Stomach smooth muscle (tissue), 2 donors: ENCODE data around the gene BBS1.

Experiments used
- H3K27ac ChIP-seq: one replicate; pipeline ENCODE4 v1.7.0; 2013; ENCODE audit warnings: mild to moderate bottlenecking, low read length, inconsistent platforms
- H3K27me3 ChIP-seq, 2 donors: one replicate each; pipeline ENCODE4 v1.7.0; 2013; ENCODE audit warnings: low read length in 2 of 2; ENCODE audit not compliant: insufficient read depth in 2 of 2, control insufficient read depth in 1 of 2
- H3K36me3 ChIP-seq, 2 donors: one replicate each; pipeline ENCODE4 v1.7.0; 2013; ENCODE audit warnings: low read length in 2 of 2; ENCODE audit not compliant: control insufficient read depth in 2 of 2, insufficient read depth in 2 of 2
- H3K4me1 ChIP-seq: one replicate; pipeline ENCODE4 v1.7.0; 2013; ENCODE audit warnings: low read length; ENCODE audit not compliant: control insufficient read depth, insufficient read depth
- H3K4me3 ChIP-seq, 2 donors: one replicate each; pipeline ENCODE4 v1.7.0; 2013; ENCODE audit warnings: low read length in 2 of 2
- H3K9ac ChIP-seq, 2 donors: one replicate each; pipeline ENCODE4 v1.7.0; 2013; ENCODE audit warnings: low read length in 2 of 2, mild to moderate bottlenecking in 1 of 2
- H3K9me3 ChIP-seq, 2 donors: one replicate each; pipeline ENCODE4 v1.7.0; 2013; ENCODE audit warnings: low read length in 2 of 2; ENCODE audit not compliant: control insufficient read depth in 2 of 2
- donor health status: healthy.
- donor health status: Pancreatic carcinoma.

BBS1 gene

DNA sequence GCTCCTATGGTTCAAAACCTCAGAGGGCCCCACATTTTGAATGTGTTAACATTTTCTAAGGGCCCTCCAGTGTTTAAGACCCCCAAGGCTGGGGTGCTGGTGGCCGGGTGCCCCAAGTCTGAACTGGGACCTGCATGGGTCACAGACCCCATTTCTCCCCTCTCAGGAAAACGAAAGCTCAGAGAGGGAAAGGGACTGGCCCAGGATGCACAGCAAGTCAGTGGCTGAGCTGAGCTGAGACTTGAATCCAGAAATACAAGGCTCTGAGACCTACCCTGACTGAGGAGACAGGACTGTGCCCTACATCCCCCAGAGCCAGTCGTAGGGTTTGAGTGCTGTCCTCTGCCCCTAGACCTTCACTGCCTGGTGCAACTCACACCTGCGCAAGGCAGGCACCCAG lies 40.5 kb downstream of the BBS1 start:
- H3K9me3 ChIP-seq = no peaks in the 10 kb centered on the region
- no peak overlapping the region for H3K27ac ChIP-seq
- peaks cover 10% of the 10 kb centered on the region for H3K4me1 ChIP-seq
- no peaks in the 10 kb centered on the region for H3K36me3 ChIP-seq
- peaks cover 0 to 3% of the 10 kb centered on the region in 2 donors for H3K27me3 ChIP-seq
- H3K9ac ChIP-seq = no peak overlapping the region
- no peak overlapping the region for H3K4me3 ChIP-seq

DNA sequence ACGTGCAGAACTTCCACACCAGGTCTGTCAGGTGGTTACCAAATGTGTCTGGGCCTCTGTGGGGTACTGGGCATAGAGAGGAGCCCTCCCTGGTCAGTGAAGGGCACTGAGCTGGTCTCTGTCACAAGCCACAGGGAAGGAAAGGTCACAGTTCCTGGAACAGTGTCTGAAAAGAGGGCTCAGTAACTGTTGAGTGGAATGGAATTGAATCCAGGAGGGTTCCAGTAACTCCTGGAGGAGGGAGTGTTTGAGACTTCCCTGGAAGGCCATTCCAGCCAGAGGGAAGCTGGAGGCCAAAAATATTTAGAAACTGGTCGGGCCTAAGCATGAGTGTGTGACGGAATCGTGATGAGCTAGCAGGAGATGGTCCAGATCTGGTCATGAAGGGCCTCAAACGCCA lies 44.2 kb downstream of the BBS1 start:
- H3K9me3 ChIP-seq = no peaks in the 10 kb centered on the region
- H3K36me3 ChIP-seq = no peaks in the 10 kb centered on the region
- peaks cover 10% of the 10 kb centered on the region for H3K4me1 ChIP-seq

DNA sequence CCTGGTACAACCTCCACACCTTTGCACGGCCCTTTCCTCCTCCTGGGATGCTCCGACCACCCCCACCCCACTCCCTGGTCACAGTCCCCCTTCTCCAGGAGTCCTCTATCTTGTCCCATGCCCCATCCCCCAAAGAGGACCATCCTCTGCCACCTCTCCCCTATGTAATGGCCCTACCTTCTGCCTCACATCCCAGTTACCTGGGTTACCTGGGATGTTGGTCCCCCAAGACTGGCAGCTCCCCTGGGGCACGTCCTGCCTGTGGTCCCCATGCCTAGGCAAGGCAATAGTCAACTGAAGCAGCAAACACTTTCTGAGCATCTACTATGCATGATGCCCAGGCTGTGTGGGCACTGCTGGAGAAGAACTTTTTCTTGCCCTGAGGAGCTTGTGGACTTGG lies 45.0 kb downstream of the BBS1 start:
- Histone ChIP-seq H3K4me1 (peaks cover 10% of the 10 kb centered on the region), H3K9me3 (no peaks in the 10 kb centered on the region), H3K4me3 (no peak overlapping the region), H3K27me3 (peaks cover 0 to 5% of the 10 kb centered on the region in 2 donors), H3K36me3 (no peaks in the 10 kb centered on the region), H3K9ac (no peak overlapping the region), H3K27ac (no peak overlapping the region)

More for the DNA sequence above, 44.2 kb downstream of the BBS1 start:
- Histone ChIP-seq H3K4me3 (no peak overlapping the region), H3K9ac (no peak overlapping the region), H3K27me3 (peaks cover 0 to 5% of the 10 kb centered on the region in 2 donors), H3K27ac (no peak overlapping the region)

DNA sequence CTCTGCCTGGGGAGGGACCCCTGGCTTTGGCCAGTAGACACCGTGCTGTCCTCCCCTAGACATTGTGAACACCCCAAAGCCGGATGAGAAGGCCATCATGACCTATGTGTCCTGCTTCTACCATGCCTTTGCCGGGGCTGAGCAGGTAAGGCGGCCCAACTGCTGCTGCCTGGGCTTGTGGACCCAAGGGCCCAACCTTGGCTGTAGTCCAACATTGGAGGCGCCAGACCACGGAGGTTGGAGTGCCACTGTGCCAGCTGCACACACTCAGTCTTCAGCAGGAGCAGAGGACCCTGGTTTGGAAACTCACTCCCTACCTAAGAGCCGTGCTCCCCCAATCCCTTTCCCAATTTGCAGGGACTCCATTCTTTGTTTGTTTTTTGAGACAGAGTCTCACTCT lies 45.7 kb downstream of the BBS1 start:
- Histone ChIP-seq H3K4me1 (peaks cover 10% of the 10 kb centered on the region), H3K27me3 (peaks cover 0 to 5% of the 10 kb centered on the region in 2 donors), H3K9ac (no peak overlapping the region), H3K27ac (no peak overlapping the region), H3K36me3 (no peaks in the 10 kb centered on the region), H3K9me3 (no peaks in the 10 kb centered on the region), H3K4me3 (no peak overlapping the region)

DNA sequence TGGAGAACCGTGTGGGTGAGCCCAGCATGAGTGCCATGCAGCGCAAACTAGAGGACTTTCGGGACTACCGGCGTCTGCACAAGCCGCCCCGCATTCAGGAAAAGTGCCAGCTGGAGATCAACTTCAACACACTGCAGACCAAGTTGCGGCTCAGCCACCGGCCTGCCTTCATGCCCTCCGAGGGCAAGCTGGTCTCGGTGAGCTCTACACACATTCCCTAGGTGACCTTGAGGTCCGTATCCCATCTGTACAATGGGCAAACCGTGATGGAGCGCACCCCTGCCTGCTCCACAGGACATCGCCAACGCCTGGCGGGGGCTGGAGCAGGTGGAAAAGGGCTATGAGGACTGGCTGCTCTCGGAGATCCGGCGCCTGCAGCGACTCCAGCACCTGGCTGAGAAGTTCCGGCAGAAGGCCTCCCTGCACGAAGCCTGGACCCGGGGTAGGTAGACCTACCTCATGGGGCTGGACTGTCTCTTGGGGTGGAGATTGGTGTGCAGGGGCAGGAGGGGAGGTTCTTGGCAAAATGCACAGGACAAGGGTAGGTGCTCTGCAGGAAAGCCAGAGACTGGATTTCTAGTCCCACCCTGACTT lies 47.4 kb downstream of the BBS1 start:
- H3K27ac ChIP-seq = no peak overlapping the region
- peaks cover 10% of the 10 kb centered on the region for H3K4me1 ChIP-seq
- H3K27me3 ChIP-seq = peaks cover 0 to 5% of the 10 kb centered on the region in 2 donors
- H3K4me3 ChIP-seq = no peak overlapping the region
- no peaks in the 10 kb centered on the region for H3K9me3 ChIP-seq
- H3K9ac ChIP-seq = no peak overlapping the region
- H3K36me3 ChIP-seq = no peaks in the 10 kb centered on the region

DNA sequence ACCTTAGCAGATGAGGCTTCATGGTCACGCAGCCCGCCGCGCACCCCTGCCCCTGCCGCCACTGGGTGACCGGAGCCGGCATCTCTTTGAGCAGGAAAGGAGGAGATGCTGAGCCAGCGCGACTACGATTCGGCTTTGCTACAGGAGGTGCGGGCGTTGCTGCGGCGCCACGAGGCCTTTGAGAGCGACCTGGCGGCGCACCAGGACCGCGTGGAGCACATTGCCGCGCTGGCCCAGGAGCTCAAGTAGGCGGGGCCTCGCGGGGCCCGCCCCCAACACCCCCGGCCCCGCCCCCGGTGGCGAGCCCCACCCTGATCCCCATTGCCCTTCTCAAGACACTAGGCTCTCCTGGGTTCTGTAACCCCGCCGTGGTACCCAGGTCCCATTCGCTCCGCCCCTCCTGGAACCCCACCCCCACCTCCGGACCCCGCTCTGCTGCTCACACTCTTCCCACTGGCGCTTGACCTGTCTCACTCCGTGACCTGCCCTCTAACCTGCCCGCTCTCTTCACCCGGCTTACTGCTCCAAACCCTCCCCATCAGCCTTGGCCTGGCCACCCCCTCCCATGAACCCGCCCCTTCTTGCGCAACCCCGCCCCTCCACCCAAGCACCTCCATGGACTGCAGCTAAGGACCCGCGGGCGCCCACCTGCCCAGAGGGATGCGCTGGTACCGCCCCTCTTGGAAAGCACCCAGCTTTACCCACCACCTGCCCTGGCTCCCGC lies 48.9 kb downstream of the BBS1 start:
- no peak overlapping the region for H3K9ac ChIP-seq
- no peaks in the 10 kb centered on the region for H3K36me3 ChIP-seq
- no peak overlapping the region for H3K27ac ChIP-seq
- H3K4me1 ChIP-seq = peaks cover 10% of the 10 kb centered on the region
- peaks cover 0 to 5% of the 10 kb centered on the region in 2 donors for H3K27me3 ChIP-seq
- no peaks in the 10 kb centered on the region for H3K9me3 ChIP-seq
- peak overlapping the region in 1 of 2 donors; percentile 22 for H3K4me3 ChIP-seq

DNA sequence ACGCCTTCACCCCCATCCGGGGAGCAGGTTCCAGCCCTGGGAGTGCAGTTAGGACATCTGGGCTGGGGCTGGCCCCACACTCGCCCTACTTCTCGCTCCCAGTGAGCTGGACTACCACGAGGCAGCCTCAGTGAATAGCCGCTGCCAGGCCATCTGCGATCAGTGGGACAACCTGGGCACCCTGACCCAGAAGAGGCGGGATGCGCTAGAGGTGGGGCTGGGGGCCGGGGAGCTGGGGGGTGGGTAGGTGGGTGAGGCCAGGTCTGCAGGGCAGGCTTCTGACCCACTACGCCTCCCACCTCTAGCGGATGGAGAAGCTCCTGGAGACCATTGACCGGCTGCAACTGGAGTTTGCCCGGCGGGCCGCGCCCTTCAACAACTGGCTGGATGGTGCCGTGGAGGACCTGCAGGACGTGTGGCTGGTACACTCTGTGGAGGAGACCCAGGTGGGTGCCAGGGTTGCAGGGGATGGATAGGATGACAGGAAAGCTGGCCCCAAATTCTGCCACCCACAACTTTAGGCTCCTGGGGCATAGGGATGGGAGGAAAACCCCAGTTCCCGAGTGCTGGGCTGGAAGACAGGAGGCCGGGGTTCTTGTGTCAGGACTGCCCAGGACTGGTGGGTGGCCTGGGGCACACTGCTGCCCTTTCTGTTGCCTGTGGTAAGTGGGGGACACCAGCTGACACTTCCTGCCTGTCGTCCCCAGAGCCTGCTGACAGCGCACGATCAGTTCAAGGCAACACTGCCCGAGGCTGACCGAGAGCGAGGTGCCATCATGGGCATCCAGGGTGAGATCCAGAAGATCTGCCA lies 49.6 kb downstream of the BBS1 start:
- no peak overlapping the region for H3K27ac ChIP-seq
- peaks cover 0 to 6% of the 10 kb centered on the region in 2 donors for H3K36me3 ChIP-seq
- H3K9ac ChIP-seq = no peak overlapping the region
- H3K4me3 ChIP-seq = no peak overlapping the region
- peaks cover 10% of the 10 kb centered on the region for H3K4me1 ChIP-seq
- H3K27me3 ChIP-seq = peaks cover 0 to 5% of the 10 kb centered on the region in 2 donors
- no peaks in the 10 kb centered on the region for H3K9me3 ChIP-seq

DNA sequence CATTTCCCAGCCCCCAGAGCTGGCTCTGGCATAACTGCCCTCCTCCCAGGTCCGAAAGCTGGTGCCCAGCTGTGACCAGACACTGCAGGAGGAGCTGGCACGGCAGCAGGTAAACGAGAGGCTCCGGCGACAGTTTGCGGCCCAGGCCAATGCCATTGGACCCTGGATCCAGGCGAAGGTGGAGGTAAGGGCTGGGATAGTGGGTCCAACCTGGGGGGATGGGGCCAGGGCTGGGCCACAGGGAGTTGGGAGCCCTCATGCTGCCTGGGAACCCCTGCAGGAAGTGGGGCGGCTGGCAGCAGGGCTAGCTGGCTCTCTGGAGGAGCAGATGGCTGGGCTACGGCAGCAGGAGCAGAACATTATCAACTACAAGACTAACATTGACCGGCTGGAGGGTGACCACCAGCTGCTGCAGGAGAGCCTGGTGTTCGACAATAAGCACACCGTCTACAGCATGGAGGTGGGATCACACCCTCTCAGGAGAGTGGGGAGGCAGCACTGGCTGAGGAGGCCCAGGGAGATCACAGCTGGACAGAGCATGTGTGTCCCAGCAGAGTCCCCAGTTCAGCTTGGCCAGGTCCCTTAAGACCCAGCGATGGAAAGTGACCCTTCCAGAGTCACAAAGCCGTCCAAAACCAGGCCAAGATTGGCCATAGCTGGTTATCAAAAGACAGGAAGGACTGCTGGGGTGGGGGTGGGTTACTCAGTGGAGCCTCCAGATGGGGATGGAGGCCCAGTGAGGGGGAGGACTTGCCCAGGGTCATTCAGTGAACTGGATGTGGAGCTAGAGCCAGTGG lies 50.9 kb downstream of the BBS1 start:
- H3K4me3 ChIP-seq = no peak overlapping the region
- no peaks in the 10 kb centered on the region for H3K9me3 ChIP-seq
- no peak overlapping the region for H3K9ac ChIP-seq
- H3K27ac ChIP-seq = no peak overlapping the region
- H3K36me3 ChIP-seq = peaks cover 6 to 8% of the 10 kb centered on the region in 2 donors
- peaks cover 10% of the 10 kb centered on the region for H3K4me1 ChIP-seq
- H3K27me3 ChIP-seq = no peaks in the 10 kb centered on the region

DNA sequence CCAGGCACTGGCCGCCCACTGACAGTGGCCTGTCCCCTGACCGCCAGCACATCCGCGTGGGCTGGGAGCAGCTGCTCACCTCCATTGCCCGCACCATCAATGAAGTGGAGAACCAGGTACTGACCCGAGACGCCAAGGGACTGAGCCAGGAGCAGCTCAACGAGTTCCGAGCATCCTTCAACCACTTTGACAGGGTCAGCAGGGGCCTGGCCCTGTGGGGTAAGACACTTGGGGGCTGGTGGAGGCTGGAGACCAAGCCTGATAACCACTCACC lies 51.5 kb downstream of the BBS1 start:
- Histone ChIP-seq H3K9me3 (no peaks in the 10 kb centered on the region), H3K9ac (no peak overlapping the region), H3K36me3 (peaks cover 6 to 8% of the 10 kb centered on the region in 2 donors), H3K4me1 (peaks cover 10% of the 10 kb centered on the region), H3K27ac (no peak overlapping the region), H3K4me3 (no peak overlapping the region), H3K27me3 (no peaks in the 10 kb centered on the region)

DNA sequence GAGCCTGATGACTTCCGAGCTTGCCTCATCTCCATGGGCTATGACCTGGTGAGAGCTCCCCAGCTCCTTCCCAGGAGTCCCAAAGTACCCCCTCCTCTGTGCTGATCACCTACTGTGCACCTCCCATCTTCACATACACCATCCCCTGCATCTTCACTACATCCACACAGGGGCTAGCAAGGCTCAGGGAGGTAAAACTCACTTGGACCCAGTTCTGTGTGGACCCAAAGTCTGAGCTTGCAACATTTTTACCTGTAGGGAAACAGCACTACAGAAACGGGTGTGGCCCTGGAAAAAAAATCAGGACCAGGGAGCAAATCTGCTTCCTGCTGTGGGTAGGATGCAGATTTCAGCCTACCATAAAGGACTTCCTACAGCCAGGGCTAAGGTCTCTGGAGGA lies 51.8 kb downstream of the BBS1 start:
- Histone ChIP-seq H3K9ac (no peak overlapping the region), H3K9me3 (no peaks in the 10 kb centered on the region), H3K4me1 (peaks cover 11% of the 10 kb centered on the region), H3K36me3 (peaks cover 6 to 8% of the 10 kb centered on the region in 2 donors), H3K27ac (no peak overlapping the region), H3K27me3 (no peaks in the 10 kb centered on the region), H3K4me3 (no peak overlapping the region)
